HG03558 (cell line): Measurements from ENCODE around the gene PTH2R.
"Not testable (repeated sequence)": the region's sequence is repeated elsewhere in the genome, so short reads cannot be mapped to it uniquely, and the experiment has no call there.

Experiments used
- ATAC-seq: cut with Tn5 transposase; IDR thresholded peaks from one replicate; pipeline ENCODE4 v1.9.1; 2021; ENCODE audit warnings: moderate number of reproducible peaks; ENCODE audit not compliant: unreplicated experiment; ENCODE audit errors: extremely low read depth

The PTH2R gene

DNA sequence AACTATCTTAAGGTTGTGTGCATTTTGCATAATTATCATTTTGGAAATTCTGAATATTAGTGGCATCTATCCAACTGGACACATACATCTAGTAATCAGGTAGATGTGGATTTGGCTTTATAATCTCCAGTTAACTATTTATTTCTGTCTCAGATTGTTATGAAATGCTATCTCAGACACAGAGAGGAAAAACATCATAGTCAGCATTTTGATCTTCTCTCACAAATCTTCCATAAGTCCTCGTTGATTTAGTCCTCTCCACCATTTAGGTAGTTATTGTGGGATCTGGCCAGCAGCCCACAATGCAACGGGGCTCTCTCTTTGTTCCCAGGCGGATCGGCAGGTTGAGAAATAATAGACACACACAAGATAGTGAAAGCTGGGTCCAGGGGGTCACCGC lies 75.4 kb downstream of the PTH2R start:
- ATAC-seq = not testable (repeated sequence)

DNA sequence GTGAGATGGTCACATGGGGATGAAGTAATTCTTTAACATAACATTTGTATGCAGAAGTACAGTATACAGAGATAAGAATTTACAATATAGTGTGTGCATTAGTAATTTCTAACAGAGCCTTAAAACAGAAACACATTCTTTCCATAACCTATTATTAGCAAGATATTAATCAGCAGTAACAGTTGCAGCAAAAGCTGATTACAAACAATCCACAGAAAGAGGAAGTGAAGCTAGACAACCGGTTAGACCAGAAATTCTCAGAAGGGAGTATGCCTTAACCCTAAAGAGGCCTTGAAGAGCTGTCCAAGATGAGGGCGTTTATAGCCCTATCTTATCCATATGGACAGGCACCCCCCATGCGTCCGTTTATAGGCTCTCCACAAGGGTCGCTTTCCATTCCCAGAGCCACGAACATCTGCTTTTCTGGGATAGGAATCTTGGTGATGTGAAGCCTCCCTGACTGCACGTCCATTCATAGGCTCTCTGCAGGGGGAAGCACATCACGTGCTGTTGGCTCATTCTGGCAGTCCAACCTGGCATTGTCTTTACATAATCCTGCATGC lies 75.9 kb downstream of the PTH2R start:
- not testable (repeated sequence) for ATAC-seq

DNA sequence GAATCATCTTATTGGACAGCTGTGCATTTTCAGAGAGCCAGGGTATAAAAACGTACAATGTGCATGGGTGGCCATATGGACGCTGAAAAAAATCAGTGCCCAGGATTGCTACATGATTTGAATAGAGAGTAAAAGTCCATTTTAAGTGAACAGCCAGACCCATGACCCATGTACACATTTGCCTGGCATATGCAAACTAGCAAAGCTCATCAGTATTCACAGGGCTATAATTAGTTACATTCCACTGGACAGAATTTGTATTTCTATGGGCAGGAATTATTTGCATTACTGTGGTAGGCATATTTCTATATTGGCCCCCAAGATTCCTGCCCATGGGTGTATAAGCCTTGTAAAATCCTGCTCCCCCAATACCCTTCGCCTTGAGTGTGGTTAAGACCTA lies 78.8 kb downstream of the PTH2R start:
- ATAC-seq = no peak

- no peak for ATAC-seq
Measured at GRCh38 chr2:208488686-208489564, 82.3 kb downstream of the PTH2R start.

GRCh38 chr2:208489687-208490086 lies 83.1 kb downstream of the PTH2R start:
- ATAC-seq = no peak

GRCh38 chr2:208490492-208490891 lies 83.9 kb downstream of the PTH2R start:
- no peak for ATAC-seq

DNA sequence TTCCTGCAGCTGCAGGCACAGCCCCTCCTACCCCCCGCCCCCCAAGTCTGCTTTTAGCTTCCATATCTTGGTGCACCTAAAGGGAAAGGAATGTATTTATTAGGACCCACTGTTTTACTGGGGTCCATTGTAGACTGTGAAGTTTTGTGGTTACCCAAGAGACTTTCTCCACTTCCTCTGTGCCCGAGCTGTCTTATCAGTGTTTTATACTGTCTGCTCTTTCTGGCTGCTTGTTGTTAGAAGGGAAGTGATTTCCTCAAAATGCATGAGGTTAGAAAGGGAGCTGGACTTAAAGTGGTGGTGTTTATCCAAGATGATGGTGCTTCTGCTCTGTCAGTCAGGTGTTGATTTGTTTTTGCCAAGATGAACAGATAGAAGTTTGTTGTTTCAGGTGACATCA lies 85.0 kb downstream of the PTH2R start:
- no peak for ATAC-seq

DNA sequence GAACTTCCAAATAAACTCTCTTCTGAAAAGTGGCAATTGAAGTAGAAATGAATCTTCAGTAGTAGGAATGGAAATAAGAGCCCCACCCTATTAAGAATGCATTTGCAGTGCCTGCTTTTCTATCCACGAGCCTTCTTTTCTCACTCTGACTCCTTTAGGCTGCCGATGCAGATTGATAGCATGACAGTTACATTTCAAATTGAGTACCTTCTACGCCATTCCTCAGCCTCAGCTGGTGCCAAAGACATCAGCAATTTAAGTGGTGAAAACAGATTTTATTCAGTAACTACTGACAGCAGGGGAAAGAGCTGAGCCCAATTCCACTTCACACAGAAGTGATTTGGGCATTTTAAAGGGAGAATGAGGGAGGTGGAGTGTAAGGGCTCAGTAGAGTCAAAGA lies 85.5 kb downstream of the PTH2R start:
- ATAC-seq = no peak

- ATAC-seq = no peak
Measured at GRCh38 chr2:208493186-208493585, 86.6 kb downstream of the PTH2R start.

GRCh38 chr2:208496129-208496528 lies 89.5 kb downstream of the PTH2R start:
- no peak for ATAC-seq

DNA sequence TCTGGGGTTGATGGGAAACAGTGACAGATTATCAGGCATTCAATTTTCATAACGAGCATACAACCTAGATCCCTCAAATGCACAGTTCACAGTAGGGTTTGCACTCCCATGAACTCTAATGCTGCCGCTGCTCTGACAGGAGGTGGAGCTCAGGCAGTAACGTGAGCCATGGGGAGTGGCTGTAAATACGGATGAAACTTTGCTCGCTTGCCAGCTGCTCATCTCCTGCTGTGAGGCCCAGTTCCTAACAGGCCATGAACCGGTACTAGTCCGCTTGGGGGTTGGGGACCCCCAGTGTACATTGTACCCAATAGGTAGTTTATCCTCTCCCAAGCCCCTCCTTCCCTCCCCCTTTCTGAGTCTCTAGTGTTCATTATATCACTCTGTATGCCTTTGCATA lies 94.6 kb downstream of the PTH2R start:
- no peak for ATAC-seq

DNA sequence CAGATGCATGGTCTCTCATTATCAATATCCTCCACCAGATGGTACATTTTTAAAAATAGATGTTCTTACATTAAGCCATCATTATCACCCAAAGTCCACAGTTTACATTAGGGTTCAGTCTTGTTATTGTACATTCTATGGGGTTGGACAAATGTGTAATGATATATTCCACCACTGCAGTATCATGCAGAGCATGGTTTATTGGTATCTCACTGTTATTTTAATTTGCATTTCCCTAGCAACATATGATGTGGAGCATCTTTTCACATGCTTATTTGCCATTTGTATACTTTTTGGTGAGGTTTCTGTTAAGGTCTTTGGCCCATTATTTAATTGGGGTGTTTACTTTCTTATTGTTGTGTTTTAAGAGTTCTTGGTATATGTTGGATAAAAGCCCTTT lies 95.7 kb downstream of the PTH2R start:
- no peak for ATAC-seq

- ATAC-seq = not testable (repeated sequence)
Measured at GRCh38 chr2:208505365-208505764, 98.8 kb downstream of the PTH2R start.

DNA sequence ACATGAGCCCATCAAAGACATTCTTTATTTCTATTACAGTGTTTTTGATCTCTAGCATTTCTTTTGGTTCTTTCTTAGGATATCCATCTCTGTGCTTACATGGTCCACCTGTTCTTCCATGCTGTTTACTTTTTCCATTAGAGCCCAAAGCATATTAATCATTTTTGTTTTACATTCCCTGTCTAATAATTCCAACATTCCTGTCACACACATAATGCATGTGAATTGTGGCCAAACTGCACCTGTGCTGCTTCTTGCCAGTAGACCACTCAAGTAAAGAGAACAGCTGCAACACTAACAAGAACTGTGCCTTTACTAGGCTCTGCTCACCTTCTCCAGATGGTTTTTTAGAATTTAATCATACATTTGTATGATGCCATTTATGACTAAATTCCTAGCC lies 103.0 kb downstream of the PTH2R start:
- ATAC-seq = no peak

- no peak for ATAC-seq
Measured at GRCh38 chr2:208511016-208511415, 104.4 kb downstream of the PTH2R start.

DNA sequence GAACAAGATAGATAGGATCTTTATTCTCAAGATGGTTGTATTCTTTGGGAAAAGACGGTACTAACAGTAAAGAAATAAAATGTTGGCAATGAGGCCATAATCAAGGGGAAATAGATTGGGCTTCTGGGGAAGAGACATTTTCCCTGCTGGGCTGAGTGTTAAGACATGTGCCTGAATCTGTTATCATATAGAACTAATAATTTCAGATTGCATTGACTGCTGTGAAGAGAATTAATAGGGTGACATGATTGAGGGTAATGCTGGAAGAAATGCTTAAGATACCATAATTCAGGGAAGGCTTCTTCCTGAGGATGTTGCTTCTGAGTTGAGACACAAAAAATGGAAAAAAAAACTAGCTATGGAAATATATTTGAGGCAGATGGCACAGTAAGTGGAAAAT lies 105.0 kb downstream of the PTH2R start:
- ATAC-seq = no peak

GRCh38 chr2:208515099-208515498 lies 108.5 kb downstream of the PTH2R start:
- ATAC-seq = no peak

GRCh38 chr2:208523069-208523468 lies 116.5 kb downstream of the PTH2R start:
- ATAC-seq = not testable (repeated sequence)

DNA sequence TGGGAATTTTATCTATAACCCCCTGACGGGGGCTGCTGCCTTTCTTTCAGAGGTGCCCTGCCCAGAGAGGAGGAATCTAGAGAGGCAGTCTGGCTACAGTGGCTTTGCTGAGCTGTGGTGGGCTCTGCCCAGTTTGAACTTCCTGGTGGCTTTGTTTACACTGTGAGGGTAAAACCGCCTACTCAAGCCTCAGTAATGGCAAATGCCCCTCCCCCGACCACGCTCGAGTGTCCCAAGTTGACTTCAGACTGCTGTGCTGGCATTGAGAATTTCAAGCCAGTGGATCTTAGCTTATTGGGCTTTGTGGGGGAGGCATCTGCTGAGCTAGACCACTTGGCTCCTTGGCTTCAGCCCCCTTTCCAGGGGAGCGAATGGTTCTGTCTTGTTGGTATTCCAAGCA lies 118.6 kb downstream of the PTH2R start:
- ATAC-seq = not testable (repeated sequence)

- no peak for ATAC-seq
Measured at GRCh38 chr2:208529796-208530195, 123.2 kb downstream of the PTH2R start.

DNA sequence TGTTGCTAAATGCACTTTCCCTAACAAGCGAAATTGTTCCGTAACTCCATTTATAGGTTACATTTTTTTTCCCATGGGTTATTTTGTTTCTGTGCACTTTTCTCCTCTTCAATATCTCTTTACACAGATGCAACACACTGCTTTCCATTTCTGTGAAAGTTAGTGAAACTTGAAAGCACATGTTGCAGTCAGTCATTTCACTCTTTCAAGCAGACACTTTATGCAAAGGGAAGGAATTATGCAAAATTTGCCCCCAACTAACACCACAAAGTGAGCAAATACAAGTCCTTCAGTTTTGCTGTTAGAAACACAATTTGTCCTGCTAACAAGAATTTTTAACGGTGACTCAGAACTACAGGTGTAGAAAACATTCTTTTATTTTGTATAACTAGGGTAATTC lies 124.8 kb downstream of the PTH2R start:
- no peak for ATAC-seq

DNA sequence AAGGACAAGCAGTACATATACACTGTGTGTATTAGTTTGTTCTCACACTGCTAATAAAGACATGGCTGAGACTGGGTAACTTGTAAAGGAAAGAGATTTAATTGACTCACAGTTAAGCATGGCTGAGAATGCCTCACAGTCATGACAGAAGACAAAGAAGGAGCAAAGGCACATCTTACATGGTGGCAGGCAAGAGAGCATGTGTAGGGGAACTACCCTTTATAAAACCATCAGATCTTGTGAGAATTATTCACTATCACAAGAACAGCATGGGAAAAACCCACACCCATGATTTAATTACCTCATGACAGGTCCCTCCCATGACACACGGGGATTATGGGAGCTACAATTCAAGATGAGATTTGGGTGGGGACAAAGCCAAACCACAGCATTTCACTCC lies 129.0 kb downstream of the PTH2R start:
- ATAC-seq = not testable (repeated sequence)
